Mesothelial cell of epicardium (in vitro differentiated cells): Measurements from ENCODE around the gene C19orf85. TPM values are rescaled to one million over a fixed set of nuclear protein-coding genes. Genes with fewer than 3 reads are reported as not detected.

Source experiments
- DNase-seq, 2 experiments: peaks; one replicate each; pipeline ENCODE4 v3.0.0; 2021; ENCODE audit warnings: low spot score in 2 of 2; ENCODE audit not compliant: unreplicated experiment in 2 of 2
- H3K27ac Mint-ChIP-seq: 2 replicates; pipeline ENCODE4 v1.8.0; 2021; ENCODE audit warnings: mixed read lengths
- H3K27me3 Mint-ChIP-seq: 2 replicates; pipeline ENCODE4 v1.8.0; 2021; ENCODE audit warnings: low read depth, mixed read lengths
- H3K36me3 Mint-ChIP-seq: 2 replicates; pipeline ENCODE4 v1.8.0; 2021; ENCODE audit warnings: mixed read lengths
- H3K4me1 Mint-ChIP-seq: 2 replicates; pipeline ENCODE4 v1.8.0; 2021; ENCODE audit warnings: mixed read lengths
- H3K4me3 Mint-ChIP-seq: 2 replicates; pipeline ENCODE4 v1.8.0; 2021; ENCODE audit warnings: mild to moderate bottlenecking, moderate library complexity, mixed read lengths
- H3K9me3 Mint-ChIP-seq: 2 replicates; pipeline ENCODE4 v1.8.0; 2021; ENCODE audit warnings: mixed read lengths
- CTCF ChIP-seq: fragments of 200-600 bp; sonication (generic); IDR thresholded peaks from one replicate; pipeline ENCODE4 v1.5.0; 2021; ENCODE audit warnings: antibody characterized with exemption; ENCODE audit not compliant: unreplicated experiment
- total RNA-seq: library from RNA; stranded (reverse); gene quantifications from 3 replicates; pipeline ENCODE4 v1.2.1, GENCODE V29; 2021

Gene C19orf85
- total RNA-seq, 1 donor from 2014 or later = not detected

GRCh38 chr19:55495646-55496349 lies 31.2 kb upstream of the C19orf85 start:
- DNase-seq = no peak
- H3K36me3 Mint-ChIP-seq = no peaks in the 10 kb centered on the region
- TF ChIP-seq CTCF = no peak
- H3K4me3 Mint-ChIP-seq = no peak overlapping the region
- H3K27ac Mint-ChIP-seq = no peak overlapping the region
- H3K4me1 Mint-ChIP-seq = peaks cover 20% of the 10 kb centered on the region
- no peaks in the 10 kb centered on the region for H3K27me3 Mint-ChIP-seq
- H3K9me3 Mint-ChIP-seq = no peaks in the 10 kb centered on the region

- Mint-ChIP-seq H3K36me3 (no peaks in the 10 kb centered on the region), H3K27me3 (no peaks in the 10 kb centered on the region), H3K9me3 (no peaks in the 10 kb centered on the region), H3K4me3 (no peak overlapping the region), H3K27ac (no peak overlapping the region), H3K4me1 (peaks cover 20% of the 10 kb centered on the region)
- DNase-seq = no peak
- no peak for TF ChIP-seq CTCF
Measured at GRCh38 chr19:55494172-55494761, 29.7 kb upstream of the C19orf85 start.

GRCh38 chr19:55493645-55494171 lies 29.2 kb upstream of the C19orf85 start:
- TF ChIP-seq CTCF = no peak
- H3K9me3 Mint-ChIP-seq = no peaks in the 10 kb centered on the region
- no peaks in the 10 kb centered on the region for H3K36me3 Mint-ChIP-seq
- no peaks in the 10 kb centered on the region for H3K27me3 Mint-ChIP-seq
- no peak overlapping the region for H3K27ac Mint-ChIP-seq
- DNase-seq = no peak
- no peak overlapping the region for H3K4me3 Mint-ChIP-seq
- H3K4me1 Mint-ChIP-seq = peaks cover 14% of the 10 kb centered on the region

GRCh38 chr19:55493052-55493644 lies 28.6 kb upstream of the C19orf85 start:
- H3K27me3 Mint-ChIP-seq = no peaks in the 10 kb centered on the region
- H3K27ac Mint-ChIP-seq = no peak overlapping the region
- no peaks in the 10 kb centered on the region for H3K36me3 Mint-ChIP-seq
- peaks cover 13% of the 10 kb centered on the region for H3K4me1 Mint-ChIP-seq
- DNase-seq = no peak
- TF ChIP-seq CTCF = no peak
- H3K9me3 Mint-ChIP-seq = no peaks in the 10 kb centered on the region
- no peak overlapping the region for H3K4me3 Mint-ChIP-seq

- no peak for DNase-seq
- H3K36me3 Mint-ChIP-seq = no peaks in the 10 kb centered on the region
- no peaks in the 10 kb centered on the region for H3K9me3 Mint-ChIP-seq
- H3K27ac Mint-ChIP-seq = peak overlapping the region; percentile 44
- H3K4me1 Mint-ChIP-seq = peaks cover 14% of the 10 kb centered on the region
- H3K27me3 Mint-ChIP-seq = no peaks in the 10 kb centered on the region
- TF ChIP-seq CTCF = no peak
- H3K4me3 Mint-ChIP-seq = no peak overlapping the region
Measured at GRCh38 chr19:55492362-55492944, 27.9 kb upstream of the C19orf85 start.
